Measurements from ENCODE around the gene FBXL19. TPM values are rescaled to one million over a fixed set of nuclear protein-coding genes. Genes with fewer than 3 reads are reported as not detected.

FBXL19 gene
- total and polyA plus RNA-seq, 2 experiments from 2014 or later, result 0.64 to 18.2 TPM

DNA sequence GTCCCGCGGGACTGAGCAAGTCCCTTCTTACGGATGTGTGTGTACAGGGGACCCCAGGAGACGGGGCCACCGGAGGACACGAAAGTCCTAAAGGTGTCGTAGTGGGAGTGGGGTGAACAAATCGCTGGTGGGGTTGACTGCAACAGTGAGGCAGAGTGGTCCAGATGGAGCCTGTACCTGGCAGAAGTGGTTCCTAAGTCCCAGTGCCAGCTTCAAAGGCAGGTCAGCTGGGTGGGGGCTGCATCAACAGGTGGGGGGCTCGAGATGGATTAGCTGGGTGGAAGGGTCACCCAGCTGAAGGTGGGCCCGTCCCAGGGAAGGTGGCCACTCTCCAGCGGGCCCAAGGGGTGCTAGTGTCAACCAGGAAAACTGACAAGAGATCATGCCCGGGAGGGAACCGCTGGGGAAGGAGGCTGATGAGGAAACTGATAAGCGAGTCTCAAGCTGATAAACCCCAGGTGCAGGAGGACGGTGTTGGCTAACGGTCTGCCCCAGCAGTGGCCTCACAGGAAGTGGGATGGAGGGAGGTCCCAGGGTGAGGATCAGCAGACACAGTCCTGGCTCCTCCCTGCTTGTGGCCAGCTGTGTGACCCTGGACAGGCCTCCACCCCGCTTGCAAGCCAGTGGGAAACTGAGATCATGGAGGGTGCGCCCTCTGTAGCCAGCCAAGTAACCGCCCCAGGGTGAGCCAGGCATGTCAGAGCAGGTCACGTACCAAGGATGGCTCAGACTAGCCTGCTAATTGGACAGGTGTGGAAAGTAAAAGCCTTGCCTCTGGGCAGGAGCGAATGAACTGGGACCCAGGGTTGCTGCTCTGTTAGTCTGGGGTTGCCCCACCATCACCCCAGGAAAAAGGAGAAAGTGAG lies 26.5 kb downstream of the FBXL19 start:
- H3K36me3 ChIP-seq (ENCODE audit: low read depth), result 0 out of 2 replicates have a peak, but pooled peaks cover 1% of the 10 kb centered on the region
- DNase-seq, result peak; percentile 90
- H4K20me1 ChIP-seq (ENCODE audit: insufficient read depth), result no peaks in the 10 kb centered on the region
- H3K27ac ChIP-seq, result peak overlapping the region; percentile 65
- H3F3A ChIP-seq (ENCODE audit: insufficient read depth), result peaks cover 20% of the 10 kb centered on the region
- H3K9me3 ChIP-seq (ENCODE audit: low read depth), result no peaks in the 10 kb centered on the region
- H3K9me2 ChIP-seq (ENCODE audit: insufficient read depth), result no peaks in the 10 kb centered on the region
- peaks cover 10% of the 10 kb centered on the region; the same call in 1 of the 2 replicates for H3K79me2 ChIP-seq (ENCODE audit: insufficient read depth)
- peak overlapping the region; percentile 95 for H3K4me3 ChIP-seq
- peaks cover 17% of the 10 kb centered on the region; the same call in 1 of the 2 replicates for H3K4me1 ChIP-seq (ENCODE audit: insufficient read depth)
- H3K4me2 ChIP-seq (ENCODE audit: unreplicated experiment), result peak overlapping the region; percentile 90
- H3K9ac ChIP-seq, result peak overlapping the region; percentile 88
- WGBS, 2 experiments (ENCODE audit: low coverage in 1 of 2, low lambda C conversion rate in 2 of 2, missing lambda C conversion rate in 2 of 2), result 6 to 7% methylated on average over 20 to 21 of the region's 21 CpGs
- in situ Hi-C loops (cut with MboI), result loop anchor here (25.0 kb wide), 2 partner anchors 762 to 937 kb away; a partner anchor contains a TSS
- no peaks in the 10 kb centered on the region for H3K27me3 ChIP-seq (replicated peaks; ENCODE audit: insufficient read depth)
- H2AFZ ChIP-seq, result no peak overlapping the region
- no peak for TF ChIP-seq EZH2phosphoT487 (IDR thresholded peaks at IDR 0.05; ENCODE audit: insufficient read depth, low read depth)
- no peak for TF ChIP-seq EZH2 (IDR thresholded peaks at IDR 0.05; ENCODE audit: insufficient read depth, poor library complexity, severe bottlenecking)

DNA sequence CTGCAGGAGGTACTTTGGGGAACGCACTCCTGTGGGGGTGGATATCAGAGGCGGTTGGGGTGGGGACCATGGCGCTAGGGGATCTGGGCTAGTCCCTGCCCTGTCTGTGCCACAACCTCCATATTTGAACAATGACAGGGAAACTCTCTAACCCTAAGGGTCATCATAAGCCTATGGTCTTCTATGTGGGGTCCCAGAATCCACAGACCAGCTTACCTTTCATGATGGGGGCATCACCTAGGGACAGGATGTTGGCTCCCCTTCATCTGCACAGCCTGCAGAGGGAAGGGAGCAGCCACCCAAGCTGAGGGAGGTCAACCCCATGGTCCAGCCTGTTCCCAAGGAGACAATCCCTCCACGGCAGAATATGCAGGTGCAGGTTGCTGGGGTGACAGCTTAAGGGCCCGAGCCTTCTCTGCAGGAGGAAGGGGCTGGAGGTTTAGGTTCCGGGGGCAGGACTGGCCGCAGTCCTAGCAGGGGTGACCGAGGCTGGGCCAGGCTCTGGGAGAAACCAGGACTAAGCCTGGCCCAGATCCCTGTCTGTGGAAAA lies 27.2 kb downstream of the FBXL19 start:
- in situ Hi-C loops (cut with MboI), result loop anchor here (25.0 kb wide), 2 partner anchors 762 to 937 kb away; a partner anchor contains a TSS
- Histone ChIP-seq H3K79me2 (ENCODE audit: insufficient read depth) (peaks cover 10% of the 10 kb centered on the region; the same call in 1 of the 2 replicates), H3K9me3 (ENCODE audit: low read depth) (no peaks in the 10 kb centered on the region), H3K9ac (peak overlapping the region; percentile 88), H3K27ac (peak overlapping the region; percentile 29; the same call in 1 of the 2 replicates), H3K9me2 (ENCODE audit: insufficient read depth) (no peaks in the 10 kb centered on the region), H3K4me1 (ENCODE audit: insufficient read depth) (peaks cover 17% of the 10 kb centered on the region; the same call in 1 of the 2 replicates), H3K4me3 (peak overlapping the region; percentile 95), H3K36me3 (ENCODE audit: low read depth) (no peaks in the 10 kb centered on the region), H4K20me1 (ENCODE audit: insufficient read depth) (no peaks in the 10 kb centered on the region), H3K4me2 (ENCODE audit: unreplicated experiment) (peak overlapping the region; percentile 90), H3K27me3 (replicated peaks; ENCODE audit: insufficient read depth) (no peaks in the 10 kb centered on the region), H2AFZ (no peak overlapping the region), H3F3A (ENCODE audit: insufficient read depth) (peaks cover 21% of the 10 kb centered on the region)
- no peak for DNase-seq
- WGBS, 2 experiments (ENCODE audit: low coverage in 1 of 2, low lambda C conversion rate in 2 of 2, missing lambda C conversion rate in 2 of 2), result 81 to 82% methylated on average over 8 of the region's 8 CpGs
- TF ChIP-seq EZH2phosphoT487 (IDR thresholded peaks at IDR 0.05; ENCODE audit: insufficient read depth, low read depth), result no peak
- no peak for TF ChIP-seq EZH2 (IDR thresholded peaks at IDR 0.05; ENCODE audit: insufficient read depth, poor library complexity, severe bottlenecking)

DNA sequence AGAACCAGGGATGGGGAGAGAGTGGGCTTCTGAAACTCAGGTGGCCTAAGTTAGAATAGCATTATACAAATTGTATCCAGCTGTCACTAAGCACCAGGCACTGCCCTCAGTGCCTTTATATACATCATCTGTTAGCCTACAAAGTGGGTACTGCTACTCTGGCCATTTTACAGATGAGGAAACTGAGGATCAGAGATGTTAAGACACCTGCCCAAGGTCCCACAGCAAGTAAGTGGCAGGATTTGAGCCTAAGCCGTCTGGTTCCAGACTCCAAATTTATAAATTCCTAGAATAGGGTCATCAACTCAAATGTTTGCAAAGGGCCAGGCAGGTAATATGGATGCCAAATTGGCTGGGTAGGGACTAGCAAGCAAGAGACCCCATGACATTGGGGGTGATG lies 27.8 kb downstream of the FBXL19 start:
- no peak for TF ChIP-seq EZH2phosphoT487 (IDR thresholded peaks at IDR 0.05; ENCODE audit: insufficient read depth, low read depth)
- H3K27me3 ChIP-seq (replicated peaks; ENCODE audit: insufficient read depth), result no peaks in the 10 kb centered on the region
- H3K4me3 ChIP-seq, result no peak overlapping the region
- H3F3A ChIP-seq (ENCODE audit: insufficient read depth), result peaks cover 27% of the 10 kb centered on the region
- H3K79me2 ChIP-seq (ENCODE audit: insufficient read depth), result peaks cover 10% of the 10 kb centered on the region; the same call in 1 of the 2 replicates
- H3K4me2 ChIP-seq (ENCODE audit: unreplicated experiment), result no peak overlapping the region
- H3K9ac ChIP-seq, result no peak overlapping the region
- H3K9me3 ChIP-seq (ENCODE audit: low read depth), result no peaks in the 10 kb centered on the region
- H3K9me2 ChIP-seq (ENCODE audit: insufficient read depth), result no peaks in the 10 kb centered on the region
- H3K4me1 ChIP-seq (ENCODE audit: insufficient read depth), result peaks cover 17% of the 10 kb centered on the region; the same call in 1 of the 2 replicates
- no peaks in the 10 kb centered on the region for H3K36me3 ChIP-seq (ENCODE audit: low read depth)
- no peak overlapping the region for H2AFZ ChIP-seq
- DNase-seq, result no peak
- H3K27ac ChIP-seq, result no peak overlapping the region
- 48 to 54% methylated on average over 1 of the region's 1 CpG for WGBS, 2 experiments (ENCODE audit: low coverage in 1 of 2, low lambda C conversion rate in 2 of 2, missing lambda C conversion rate in 2 of 2)
- in situ Hi-C loops (cut with MboI), result loop anchor here (25.0 kb wide), 2 partner anchors 761 to 936 kb away; a partner anchor contains a TSS
- H4K20me1 ChIP-seq (ENCODE audit: insufficient read depth), result no peaks in the 10 kb centered on the region

DNA sequence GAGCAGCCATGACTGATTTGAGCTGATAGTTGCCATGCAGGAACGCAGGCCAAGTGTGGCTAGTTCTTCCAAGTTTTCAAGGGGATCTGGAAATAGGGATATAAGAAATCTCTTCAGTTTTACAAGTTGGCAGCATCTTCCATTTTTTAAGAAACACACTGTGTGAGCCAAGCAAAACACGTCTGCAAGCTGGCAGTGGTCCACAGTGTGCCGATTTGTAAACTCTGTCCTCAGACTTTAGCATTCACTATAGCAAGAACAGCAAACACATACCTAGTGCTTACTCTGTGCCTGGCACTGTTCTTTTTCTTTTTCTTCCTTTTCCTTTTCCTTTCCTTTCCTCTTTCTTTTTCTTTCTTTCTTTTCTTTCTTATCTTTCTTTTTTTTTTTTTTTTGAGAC lies 28.4 kb downstream of the FBXL19 start:
- Histone ChIP-seq H2AFZ (no peak overlapping the region), H3K4me1 (ENCODE audit: insufficient read depth) (peaks cover 17% of the 10 kb centered on the region; the same call in 1 of the 2 replicates), H3K27me3 (replicated peaks; ENCODE audit: insufficient read depth) (no peaks in the 10 kb centered on the region), H3K4me2 (ENCODE audit: unreplicated experiment) (no peak overlapping the region), H3K27ac (peak overlapping the region; percentile 1; the same call in 1 of the 2 replicates), H3K9ac (no peak overlapping the region), H3K4me3 (no peak overlapping the region), H3K36me3 (ENCODE audit: low read depth) (no peaks in the 10 kb centered on the region), H3K9me2 (ENCODE audit: insufficient read depth) (no peaks in the 10 kb centered on the region), H3K79me2 (ENCODE audit: insufficient read depth) (peaks cover 10% of the 10 kb centered on the region; the same call in 1 of the 2 replicates), H3F3A (ENCODE audit: insufficient read depth) (peaks cover 32% of the 10 kb centered on the region), H3K9me3 (ENCODE audit: low read depth) (no peaks in the 10 kb centered on the region), H4K20me1 (ENCODE audit: insufficient read depth) (no peaks in the 10 kb centered on the region)
- in situ Hi-C loops (cut with MboI), result loop anchor here (25.0 kb wide), 2 partner anchors 761 to 936 kb away; a partner anchor contains a TSS
- 12 to 18% methylated on average over 3 of the region's 3 CpGs for WGBS, 2 experiments (ENCODE audit: low coverage in 1 of 2, low lambda C conversion rate in 2 of 2, missing lambda C conversion rate in 2 of 2)
- DNase-seq, result peak; percentile 56
- no peak for TF ChIP-seq EZH2 (IDR thresholded peaks at IDR 0.05; ENCODE audit: insufficient read depth, poor library complexity, severe bottlenecking)
- TF ChIP-seq EZH2phosphoT487 (IDR thresholded peaks at IDR 0.05; ENCODE audit: insufficient read depth, low read depth), result no peak
